Uterus (tissue), 4 donors: ENCODE results near the gene NUCKS1. TPM values are rescaled to one million over a fixed set of nuclear protein-coding genes. Genes with fewer than 3 reads are reported as not detected.

Source experiments
- DNase-seq, 2 donors: peaks; one replicate each; pipeline ENCODE4 v3.0.0-alpha.2; 2019 to 2020
- H3K27ac ChIP-seq, 2 donors: fragments of 200-600 bp; sonication (generic); 1 replicate in 1 of 2; 2 replicates in 1 of 2; pipeline ENCODE4 v1.5.1; 2016 to 2018
- H3K27me3 ChIP-seq, 2 donors: fragments of 200-600 bp; sonication (generic); one replicate each; pipeline ENCODE4 v1.5.1; 2018 to 2019; ENCODE audit warnings: control low read depth in 1 of 2
- H3K36me3 ChIP-seq, 2 donors: fragments of 200-600 bp; sonication (generic); one replicate each; pipeline ENCODE4 v1.5.1; 2019; ENCODE audit warnings: control low read depth in 1 of 2
- H3K4me1 ChIP-seq, 2 donors: fragments of 200-600 bp; sonication (generic); one replicate each; pipeline ENCODE4 v1.5.1; 2018 to 2019; ENCODE audit warnings: control low read depth in 1 of 2
- H3K4me3 ChIP-seq, 2 donors: fragments of 200-600 bp; sonication (generic); 1 replicate in 1 of 2; 2 replicates in 1 of 2; pipeline ENCODE4 v1.5.1; 2018 to 2019; ENCODE audit warnings: mild to moderate bottlenecking in 1 of 2
- H3K9me3 ChIP-seq, 2 donors: fragments of 200-600 bp; sonication (generic); one replicate each; pipeline ENCODE4 v1.5.1; 2019; ENCODE audit warnings: control low read depth in 1 of 2
- POLR2A ChIP-seq, 2 donors: fragments of 450-650 bp; IDR thresholded peaks; one replicate each; pipeline ENCODE4 v1.6.1; 2016; ENCODE audit warnings: antibody characterized with exemption in 2 of 2, mild to moderate bottlenecking in 1 of 2, moderate library complexity in 1 of 2
- intact Hi-C: fragments of 100-400 bp; cut with DNase I; formaldehyde crosslinking; loops from one replicate; pipeline ENCODE4 v1.15.1; 2023; ENCODE audit warnings: low total_unique reads
- total RNA-seq, 4 donors: library from RNA; depleted of rRNA in 3 of 4; stranded (reverse); fragments of >200 nt in 3 of 4; gene quantifications; one replicate each; pipeline versions ENCODE4 v1.1.0 to v1.2.4, GENCODE V29; 2014 to 2023
- TF ChIP-seq, protein P1 (sequence below), 4 experiments: fragments of 200-600 bp in 2 of 4; fragments of 450-650 bp in 2 of 4; sonication (generic) in 2 of 4; IDR thresholded peaks; one replicate each; pipeline ENCODE4 v1.5.1; 2016 to 2019; ENCODE audit warnings: antibody characterized with exemption in 4 of 4, mild to moderate bottlenecking in 2 of 4, moderate library complexity in 1 of 4
- donor health status: DM: yes; HTN: yes; CAD: no.

NUCKS1 gene
- total RNA-seq, 4 donors from 2014 or later: 59.4 to 286 (median 159) TPM

DNA sequence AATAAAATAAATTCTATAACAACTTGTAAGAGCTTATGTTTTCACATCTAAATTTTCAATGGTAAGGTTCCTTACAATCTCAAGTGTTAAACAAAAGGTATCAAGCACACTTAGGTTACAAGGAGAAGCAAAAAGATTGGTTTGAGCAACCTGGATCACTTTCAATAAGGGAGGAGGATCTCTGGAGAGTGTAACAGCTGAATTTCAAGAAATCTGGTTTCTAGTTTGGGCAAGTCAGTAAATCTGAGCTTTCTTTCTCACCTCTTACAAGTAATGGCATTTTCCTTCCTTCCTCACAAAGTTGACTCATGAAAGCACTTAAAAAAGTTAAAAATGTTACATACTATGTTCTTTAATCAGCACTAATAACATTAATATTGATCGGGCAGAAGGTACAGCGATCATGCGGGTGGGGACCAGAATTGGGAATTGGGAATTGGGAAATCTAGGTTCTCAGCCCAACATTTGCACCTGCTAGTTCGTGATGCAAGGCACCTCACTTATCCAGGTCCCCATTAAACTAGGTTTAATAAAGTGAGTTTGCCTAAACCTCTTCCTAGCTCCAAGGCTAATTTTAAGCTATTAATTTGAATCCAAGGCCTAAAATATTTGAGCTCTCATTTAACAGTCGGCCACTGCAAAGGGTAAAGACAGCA, 3.1 kb downstream of the NUCKS1 start:
- Histone ChIP-seq H3K27me3 (no peaks in the 10 kb centered on the region), H3K27ac (no peak overlapping the region), H3K4me3 (peak overlapping the region in 1 of 2 donors; percentile 99), H3K36me3 (no peaks in the 10 kb centered on the region), H3K4me1 (peaks cover 6 to 7% of the 10 kb centered on the region in 2 donors), H3K9me3 (no peaks in the 10 kb centered on the region)
- intact Hi-C loops: no loop called here
- TF ChIP-seq, protein P1, sequence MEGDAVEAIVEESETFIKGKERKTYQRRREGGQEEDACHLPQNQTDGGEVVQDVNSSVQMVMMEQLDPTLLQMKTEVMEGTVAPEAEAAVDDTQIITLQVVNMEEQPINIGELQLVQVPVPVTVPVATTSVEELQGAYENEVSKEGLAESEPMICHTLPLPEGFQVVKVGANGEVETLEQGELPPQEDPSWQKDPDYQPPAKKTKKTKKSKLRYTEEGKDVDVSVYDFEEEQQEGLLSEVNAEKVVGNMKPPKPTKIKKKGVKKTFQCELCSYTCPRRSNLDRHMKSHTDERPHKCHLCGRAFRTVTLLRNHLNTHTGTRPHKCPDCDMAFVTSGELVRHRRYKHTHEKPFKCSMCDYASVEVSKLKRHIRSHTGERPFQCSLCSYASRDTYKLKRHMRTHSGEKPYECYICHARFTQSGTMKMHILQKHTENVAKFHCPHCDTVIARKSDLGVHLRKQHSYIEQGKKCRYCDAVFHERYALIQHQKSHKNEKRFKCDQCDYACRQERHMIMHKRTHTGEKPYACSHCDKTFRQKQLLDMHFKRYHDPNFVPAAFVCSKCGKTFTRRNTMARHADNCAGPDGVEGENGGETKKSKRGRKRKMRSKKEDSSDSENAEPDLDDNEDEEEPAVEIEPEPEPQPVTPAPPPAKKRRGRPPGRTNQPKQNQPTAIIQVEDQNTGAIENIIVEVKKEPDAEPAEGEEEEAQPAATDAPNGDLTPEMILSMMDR (IDR thresholded peaks at IDR 0.05): no peak
- no peak for TF ChIP-seq POLR2A (IDR thresholded peaks at IDR 0.05)
- no peak for DNase-seq

DNA sequence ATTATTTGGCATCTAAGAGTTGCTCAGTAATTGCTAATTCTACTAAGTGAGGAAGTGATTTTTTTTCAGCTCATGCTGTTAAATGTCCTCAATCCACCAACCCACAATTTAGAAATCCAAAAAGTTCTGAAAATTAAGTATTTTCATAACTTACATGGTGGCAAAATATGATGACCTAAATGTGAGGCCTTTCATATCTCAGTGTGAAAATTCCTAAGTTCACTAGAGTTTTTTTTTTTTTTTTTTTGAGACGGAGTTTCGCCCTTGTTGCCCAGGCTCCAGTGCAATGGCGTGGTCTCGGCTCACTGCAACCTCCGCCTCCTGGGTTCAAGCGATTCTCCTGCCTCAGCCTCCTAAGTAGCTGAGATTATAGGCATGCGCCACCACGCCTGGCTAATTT, 5.6 kb downstream of the NUCKS1 start:
- Histone ChIP-seq H3K36me3 (no peaks in the 10 kb centered on the region), H3K9me3 (no peaks in the 10 kb centered on the region), H3K4me1 (peaks cover 6 to 7% of the 10 kb centered on the region in 2 donors), H3K27me3 (no peaks in the 10 kb centered on the region), H3K27ac (no peak overlapping the region), H3K4me3 (no peak overlapping the region)
- no peak for TF ChIP-seq POLR2A (IDR thresholded peaks at IDR 0.05)
- TF ChIP-seq, protein P1 (IDR thresholded peaks at IDR 0.05): no peak
- intact Hi-C loops: no loop called here
- DNase-seq: no peak

DNA sequence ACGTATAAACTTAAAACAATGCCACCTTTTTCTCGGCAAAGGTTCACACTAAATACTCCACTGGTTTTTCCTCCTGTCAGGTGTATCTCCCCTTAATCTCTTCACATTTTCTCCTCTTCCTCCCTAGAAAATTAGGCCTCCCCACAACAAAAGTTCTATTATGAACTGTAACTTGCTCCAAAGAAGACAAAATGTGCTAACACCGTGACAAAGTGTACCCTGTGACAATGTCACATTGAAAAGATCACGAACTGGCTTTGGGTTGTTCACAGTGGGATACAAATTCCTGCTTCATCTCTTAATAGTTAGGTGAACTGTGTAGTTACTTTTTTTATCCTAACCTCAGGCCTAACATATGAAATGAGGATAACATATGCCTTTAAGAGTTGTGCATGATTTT, 6.0 kb downstream of the NUCKS1 start:
- H3K27ac ChIP-seq: no peak overlapping the region
- H3K36me3 ChIP-seq: no peaks in the 10 kb centered on the region
- no peak overlapping the region for H3K4me3 ChIP-seq
- TF ChIP-seq POLR2A (IDR thresholded peaks at IDR 0.05): no peak
- TF ChIP-seq, protein P1 (IDR thresholded peaks at IDR 0.05): no peak
- no peak for DNase-seq
- H3K4me1 ChIP-seq: peaks cover 6 to 7% of the 10 kb centered on the region in 2 donors
- H3K9me3 ChIP-seq: no peaks in the 10 kb centered on the region
- intact Hi-C loops: no loop called here
- H3K27me3 ChIP-seq: no peaks in the 10 kb centered on the region

DNA sequence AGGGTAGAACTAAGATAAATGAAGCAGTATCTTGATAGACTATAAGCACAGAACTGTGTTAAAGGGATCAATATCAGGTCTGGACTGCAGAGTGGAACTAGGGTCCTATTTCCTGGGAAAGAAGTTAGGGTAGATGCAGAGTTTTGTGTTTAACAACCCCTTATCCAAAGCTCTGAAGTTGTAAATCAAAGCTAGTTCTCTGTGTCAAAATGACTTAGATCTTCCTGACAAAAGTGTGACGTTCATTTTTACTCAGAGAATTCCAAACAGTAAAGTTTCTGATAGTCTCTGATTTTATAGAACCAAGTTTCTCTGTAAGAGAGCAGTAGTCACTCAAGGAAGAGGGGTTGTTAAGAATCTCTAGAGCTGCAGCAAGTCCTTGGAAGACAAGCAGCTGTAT, 8.3 kb downstream of the NUCKS1 start:
- no peaks in the 10 kb centered on the region for H3K9me3 ChIP-seq
- TF ChIP-seq POLR2A (IDR thresholded peaks at IDR 0.05): no peak
- TF ChIP-seq, protein P1 (IDR thresholded peaks at IDR 0.05): no peak
- H3K4me3 ChIP-seq: no peak overlapping the region
- no peaks in the 10 kb centered on the region for H3K27me3 ChIP-seq
- H3K36me3 ChIP-seq: no peaks in the 10 kb centered on the region
- H3K4me1 ChIP-seq: peaks cover 0 to 6% of the 10 kb centered on the region in 2 donors
- intact Hi-C loops: no loop called here
- DNase-seq: no peak
- H3K27ac ChIP-seq: no peak overlapping the region

DNA sequence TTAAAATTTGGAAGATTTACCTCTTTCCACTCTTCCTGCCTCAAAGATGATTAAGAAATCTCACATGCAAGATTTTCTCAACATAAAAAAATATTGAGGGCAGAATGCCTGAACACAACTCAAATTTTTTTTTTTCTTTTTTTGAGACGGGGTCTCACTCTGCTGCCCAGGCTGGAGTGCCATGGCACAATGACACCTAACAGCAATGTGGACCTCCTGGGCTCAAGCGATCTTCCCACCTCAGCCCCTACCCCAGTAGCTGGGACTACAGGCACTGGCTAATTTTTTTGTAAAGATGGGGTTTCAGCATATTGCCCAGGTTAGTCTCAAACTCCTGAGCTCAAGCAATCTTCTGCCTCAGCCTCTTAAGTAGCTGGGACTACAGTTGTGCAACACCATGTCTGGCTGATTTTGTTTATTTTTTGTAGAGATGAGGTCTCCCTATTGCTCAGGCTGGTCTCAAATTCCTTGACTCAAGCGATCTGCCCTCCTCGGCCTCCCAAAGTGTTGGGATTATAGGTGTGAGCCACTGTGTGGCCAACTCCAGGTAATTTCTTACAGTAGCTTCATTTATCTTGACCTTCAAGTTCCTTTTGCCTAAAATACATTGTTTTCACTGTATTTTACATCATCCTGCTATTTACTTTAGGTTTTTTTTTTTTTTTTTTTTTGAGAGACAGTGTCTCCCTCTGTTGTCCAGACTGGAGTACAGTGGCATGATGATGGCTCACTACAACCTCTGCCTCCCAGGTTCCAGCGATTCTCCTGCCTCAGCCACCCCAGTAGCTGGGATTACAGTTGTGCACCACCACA, 10.4 kb downstream of the NUCKS1 start:
- H3K9me3 ChIP-seq: no peaks in the 10 kb centered on the region
- H3K27me3 ChIP-seq: no peaks in the 10 kb centered on the region
- intact Hi-C loops: no loop called here
- H3K4me3 ChIP-seq: no peak overlapping the region
- no peak for DNase-seq
- H3K36me3 ChIP-seq: no peaks in the 10 kb centered on the region
- H3K4me1 ChIP-seq: no peaks in the 10 kb centered on the region
- no peak overlapping the region for H3K27ac ChIP-seq
- TF ChIP-seq, protein P1 (IDR thresholded peaks at IDR 0.05): no peak
- no peak for TF ChIP-seq POLR2A (IDR thresholded peaks at IDR 0.05)
